Neural cell (in vitro differentiated cells): ENCODE measurements around the gene PDCD5. TPM values are rescaled to one million over a fixed set of nuclear protein-coding genes. Genes with fewer than 3 reads are reported as not detected.

ENCODE experiments used
- H2AFZ ChIP-seq: fragments of 200-600, 300-800 bp; sonication (generic), shearing (Covaris generic); 2 replicates; pipeline ENCODE4 v1.6.0; 2014; ENCODE audit warnings: low read depth, mild to moderate bottlenecking, antibody characterized with exemption, low read length, moderate library complexity
- H3F3A ChIP-seq: fragments of 200-600 bp; shearing (Covaris generic); 2 replicates; pipeline ENCODE4 v1.6.1; 2016; ENCODE audit warnings: mild to moderate bottlenecking, moderate library complexity, mixed read lengths, antibody characterized with exemption, low read length; ENCODE audit not compliant: insufficient read depth, poor library complexity, severe bottlenecking
- H3K27ac ChIP-seq: fragments of 200-600, 300-800 bp; sonication (generic), shearing (Covaris generic); 2 replicates; pipeline ENCODE4 v1.5.1; 2014; ENCODE audit warnings: mild to moderate bottlenecking, low read length, moderate library complexity
- H3K27me3 ChIP-seq: fragments of 300-800, 200-600 bp; sonication (generic), shearing (Covaris generic); 2 replicates; pipeline ENCODE4 v1.6.0; 2014; ENCODE audit warnings: mild to moderate bottlenecking, low read depth, low read length, moderate library complexity; ENCODE audit not compliant: insufficient read depth
- H3K36me3 ChIP-seq: fragments of 300-800, 200-600 bp; sonication (generic), shearing (Covaris generic); 2 replicates; pipeline ENCODE4 v1.5.1; 2014; ENCODE audit warnings: mild to moderate bottlenecking, antibody characterized with exemption, low read length, moderate library complexity; ENCODE audit not compliant: insufficient read depth
- H3K4me2 ChIP-seq: fragments of 300-800, 200-600 bp; sonication (generic), shearing (Covaris generic); 2 replicates; pipeline ENCODE4 v1.6.0; 2014; ENCODE audit warnings: mild to moderate bottlenecking, low read length
- H3K4me3 ChIP-seq: fragments of 300-800, 200-600 bp; sonication (generic), shearing (Covaris generic); 2 replicates; pipeline ENCODE4 v1.5.1; 2014; ENCODE audit warnings: mild to moderate bottlenecking, low read length, moderate library complexity
- H3K79me2 ChIP-seq: fragments of 200-600 bp; shearing (Covaris generic); replicated peaks from 2 replicates; pipeline ENCODE4 v1.6.0; 2014; ENCODE audit warnings: mild to moderate bottlenecking, low read length, moderate library complexity; ENCODE audit not compliant: insufficient read depth
- H3K9ac ChIP-seq: fragments of 300-800, 200-600 bp; sonication (generic), shearing (Covaris generic); 2 replicates; pipeline ENCODE4 v1.6.1; 2016; ENCODE audit warnings: mild to moderate bottlenecking, low read length, mixed read lengths
- H3K9me2 ChIP-seq: fragments of 200-600 bp; shearing (Covaris generic); 2 replicates; pipeline ENCODE4 v1.6.1; 2016; ENCODE audit warnings: mild to moderate bottlenecking, low read length, mixed read lengths; ENCODE audit not compliant: insufficient read depth
- H3K9me3 ChIP-seq: fragments of 200-600, 300-800 bp; sonication (generic), shearing (Covaris generic); 2 replicates; pipeline ENCODE4 v1.6.1; 2016; ENCODE audit warnings: mild to moderate bottlenecking, mixed run types, low read length, moderate library complexity, mixed read lengths
- H4K20me1 ChIP-seq: fragments of 200-600 bp; shearing (Covaris generic); 2 replicates; pipeline ENCODE4 v1.6.1; 2016; ENCODE audit warnings: mild to moderate bottlenecking, mixed run types; ENCODE audit not compliant: insufficient read depth
- CTCF ChIP-seq: fragments of 450-650 bp; IDR thresholded peaks from 2 replicates; pipeline ENCODE4 v1.5.1; 2014; ENCODE audit warnings: antibody characterized with exemption, mild to moderate bottlenecking, moderate library complexity; ENCODE audit not compliant: poor library complexity, severe bottlenecking
- EP300 ChIP-seq: fragments of 450-650 bp; conservative IDR thresholded peaks from 2 replicates; pipeline ENCODE4 v1.6.1; 2014; ENCODE audit warnings: antibody characterized with exemption, mild to moderate bottlenecking, moderate library complexity; ENCODE audit not compliant: poor library complexity, severe bottlenecking
- EZH2 ChIP-seq: fragments of 200-600, 300-800 bp; shearing (Covaris generic), sonication (generic); IDR thresholded peaks from 2 replicates; pipeline ENCODE4 v1.6.1; 2014; ENCODE audit warnings: antibody characterized with exemption, low read length, borderline replicate concordance, mild to moderate bottlenecking; ENCODE audit not compliant: insufficient read depth, poor library complexity, severe bottlenecking
- MXI1 ChIP-seq: fragments of 450-650 bp; conservative IDR thresholded peaks from 2 replicates; pipeline ENCODE4 v1.6.1; 2014; ENCODE audit warnings: antibody characterized with exemption, mild to moderate bottlenecking; ENCODE audit not compliant: poor library complexity, severe bottlenecking
- POLR2AphosphoS5 ChIP-seq: IDR thresholded peaks from 2 replicates; pipeline ENCODE4 v1.6.1; 2012
- RAD21 ChIP-seq: fragments of 450-650 bp; conservative IDR thresholded peaks from 2 replicates; pipeline ENCODE4 v1.6.1; 2014; ENCODE audit warnings: antibody characterized with exemption, mild to moderate bottlenecking, moderate library complexity
- REST ChIP-seq: IDR thresholded peaks from 2 replicates; pipeline ENCODE4 v1.6.1; 2012; ENCODE audit warnings: borderline replicate concordance
- SMC3 ChIP-seq: fragments of 450-650 bp; conservative IDR thresholded peaks from 2 replicates; pipeline ENCODE4 v1.6.1; 2014; ENCODE audit warnings: antibody characterized with exemption, mild to moderate bottlenecking, moderate library complexity; ENCODE audit not compliant: poor library complexity
- TAF1 ChIP-seq: IDR thresholded peaks from 2 replicates; pipeline ENCODE4 v1.6.1; 2012; ENCODE audit warnings: low read depth
- polyA plus RNA-seq: library from polyadenylated mRNA; depleted of rRNA; stranded (reverse); fragments of >200 nt; gene quantifications from 2 replicates; pipeline ENCODE4 v1.2.3, GENCODE V29; 2014

PDCD5 gene
- polyA plus RNA-seq, 1 donor from 2014 or later: 189 TPM

DNA sequence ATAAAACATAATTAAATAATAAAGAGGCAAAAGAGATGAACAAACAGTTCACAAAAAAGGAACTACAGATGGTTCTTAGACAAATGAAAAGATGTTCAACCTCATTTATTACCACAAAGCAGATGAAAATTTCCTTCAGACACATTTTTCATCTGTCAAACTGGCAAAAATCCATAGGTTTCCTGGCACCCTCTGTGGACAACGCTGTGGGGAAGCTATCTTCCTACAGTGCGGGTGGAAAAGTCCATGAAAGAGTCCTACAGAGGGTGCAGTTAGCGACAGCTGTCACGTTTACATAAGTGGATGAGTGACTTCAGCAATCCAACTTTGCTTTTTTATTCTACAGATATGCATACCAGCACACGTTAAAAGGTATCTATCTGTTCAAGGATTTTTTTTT, 30.3 kb upstream of the PDCD5 start:
- Histone ChIP-seq H3K36me3 (no peaks in the 10 kb centered on the region), H3K9ac (no peak overlapping the region), H3K27ac (no peak overlapping the region), H3K27me3 (no peaks in the 10 kb centered on the region), H4K20me1 (no peaks in the 10 kb centered on the region), H3K9me2 (no peaks in the 10 kb centered on the region), H2AFZ (no peak overlapping the region), H3K79me2 (no peaks in the 10 kb centered on the region), H3K9me3 (no peaks in the 10 kb centered on the region), H3F3A (no peaks in the 10 kb centered on the region), H3K4me3 (no peak overlapping the region), H3K4me2 (no peak overlapping the region)
- TF ChIP-seq TAF1: no peak
- no peak for TF ChIP-seq MXI1
- TF ChIP-seq EP300: no peak
- TF ChIP-seq SMC3: no peak
- no peak for TF ChIP-seq EZH2
- no peak for TF ChIP-seq CTCF
- TF ChIP-seq REST: no peak
- TF ChIP-seq RAD21: no peak
- TF ChIP-seq POLR2AphosphoS5: no peak

GRCh38 chr19:32555786-32556185, 25.2 kb upstream of the PDCD5 start:
- no peak for TF ChIP-seq RAD21
- TF ChIP-seq TAF1: no peak
- no peak for TF ChIP-seq CTCF
- no peak for TF ChIP-seq MXI1
- TF ChIP-seq REST: no peak
- TF ChIP-seq EP300: no peak
- no peak for TF ChIP-seq EZH2
- Histone ChIP-seq H4K20me1 (no peaks in the 10 kb centered on the region), H2AFZ (no peak overlapping the region), H3K27me3 (no peaks in the 10 kb centered on the region), H3K4me2 (no peak overlapping the region), H3K9me3 (no peaks in the 10 kb centered on the region), H3K4me3 (no peak overlapping the region), H3K9ac (no peak overlapping the region), H3F3A (no peaks in the 10 kb centered on the region), H3K79me2 (no peaks in the 10 kb centered on the region), H3K9me2 (no peaks in the 10 kb centered on the region), H3K36me3 (no peaks in the 10 kb centered on the region), H3K27ac (no peak overlapping the region)
